ENCODE results near the gene BROX. TPM values are rescaled to one million over a fixed set of nuclear protein-coding genes. Genes with fewer than 3 reads are reported as not detected.

Gene BROX
- polyA plus RNA-seq, 1 donor (not counting 4 experiments of a cell fraction or from before 2014, with no cell fraction given) = 9.6 TPM

DNA sequence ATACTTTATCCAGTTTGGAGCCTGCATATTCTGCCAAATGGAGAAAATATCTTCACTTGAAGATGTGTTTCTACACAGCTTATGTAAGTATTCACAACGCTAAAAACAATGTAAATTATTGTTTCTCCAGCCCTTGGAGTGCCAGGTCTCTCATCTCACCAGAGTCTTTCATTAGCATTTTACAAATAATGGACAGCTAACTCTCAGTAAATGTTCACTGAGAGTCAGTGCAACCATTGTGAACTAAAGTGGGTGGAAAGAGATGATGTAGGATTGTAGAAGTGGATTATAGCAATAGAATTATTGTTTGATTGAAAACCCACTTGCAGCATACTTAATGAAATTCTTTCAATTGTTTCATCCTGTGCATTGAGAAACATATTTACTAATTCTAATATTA, 16.4 kb downstream of the BROX start:
- Histone ChIP-seq H3K9me1 (ENCODE audit: control insufficient read depth, extremely low read depth, insufficient read depth, low read length) (no peaks in the 10 kb centered on the region), H3K9me3 (ENCODE audit: control insufficient read depth, low read depth, low read length) (no peaks in the 10 kb centered on the region), H3K4me3 (ENCODE audit: control insufficient read depth in 2 of 3, extremely low read depth in 1 of 3, insufficient read depth in 2 of 3, low read depth in 1 of 3, low read length in 3 of 3) (no peak overlapping the region), H3K79me2 (ENCODE audit: control insufficient read depth, insufficient read depth, low read length) (no peaks in the 10 kb centered on the region), H3K4me2 (ENCODE audit: control insufficient read depth, extremely low read depth, insufficient read depth, low read depth, low read length) (no peak overlapping the region), H4K20me1 (ENCODE audit: control insufficient read depth, extremely low read depth, insufficient read depth, low read length) (no peaks in the 10 kb centered on the region), H3K36me3 (ENCODE audit: control insufficient read depth in 2 of 2, extremely low read depth in 1 of 2, insufficient read depth in 2 of 2, low read length in 2 of 2) (peaks cover 11 to 18% of the 10 kb centered on the region in 2 experiments), H3K27ac (ENCODE audit: control insufficient read depth, insufficient read depth, low read length) (no peak overlapping the region), H2AFZ (ENCODE audit: control insufficient read depth, low read length) (no peak overlapping the region), H3K9ac (ENCODE audit: control insufficient read depth, extremely low read depth, insufficient read depth, low read length) (no peak overlapping the region), H3K4me1 (ENCODE audit: control insufficient read depth, extremely low read depth, insufficient read depth, low read length) (no peaks in the 10 kb centered on the region), H3K27me3 (ENCODE audit: control insufficient read depth, extremely low read depth, insufficient read depth, low read length) (no peaks in the 10 kb centered on the region)
- FAIRE-seq = no peak
- DNase-seq (ENCODE audit: low read depth, low spot score) = no peak
- dilution Hi-C loops (cut with MboI; ENCODE audit: extremely low pct_ligation_motif_present, low sequenced_read_pairs) = no loop called here
- TF ChIP-seq, protein P1, sequence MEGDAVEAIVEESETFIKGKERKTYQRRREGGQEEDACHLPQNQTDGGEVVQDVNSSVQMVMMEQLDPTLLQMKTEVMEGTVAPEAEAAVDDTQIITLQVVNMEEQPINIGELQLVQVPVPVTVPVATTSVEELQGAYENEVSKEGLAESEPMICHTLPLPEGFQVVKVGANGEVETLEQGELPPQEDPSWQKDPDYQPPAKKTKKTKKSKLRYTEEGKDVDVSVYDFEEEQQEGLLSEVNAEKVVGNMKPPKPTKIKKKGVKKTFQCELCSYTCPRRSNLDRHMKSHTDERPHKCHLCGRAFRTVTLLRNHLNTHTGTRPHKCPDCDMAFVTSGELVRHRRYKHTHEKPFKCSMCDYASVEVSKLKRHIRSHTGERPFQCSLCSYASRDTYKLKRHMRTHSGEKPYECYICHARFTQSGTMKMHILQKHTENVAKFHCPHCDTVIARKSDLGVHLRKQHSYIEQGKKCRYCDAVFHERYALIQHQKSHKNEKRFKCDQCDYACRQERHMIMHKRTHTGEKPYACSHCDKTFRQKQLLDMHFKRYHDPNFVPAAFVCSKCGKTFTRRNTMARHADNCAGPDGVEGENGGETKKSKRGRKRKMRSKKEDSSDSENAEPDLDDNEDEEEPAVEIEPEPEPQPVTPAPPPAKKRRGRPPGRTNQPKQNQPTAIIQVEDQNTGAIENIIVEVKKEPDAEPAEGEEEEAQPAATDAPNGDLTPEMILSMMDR (optimal IDR thresholded peaks at IDR 0.05 in 1 of 3, IDR thresholded peaks at IDR 0.05 in 1 of 3, conservative IDR thresholded peaks at IDR 0.05 in 1 of 3; ENCODE audit: extremely low read depth in 1 of 3, insufficient read depth in 2 of 3, low read length in 3 of 3) = no peak
- TF ChIP-seq EZH2 (IDR thresholded peaks at IDR 0.05; ENCODE audit: low read length) = no peak

DNA sequence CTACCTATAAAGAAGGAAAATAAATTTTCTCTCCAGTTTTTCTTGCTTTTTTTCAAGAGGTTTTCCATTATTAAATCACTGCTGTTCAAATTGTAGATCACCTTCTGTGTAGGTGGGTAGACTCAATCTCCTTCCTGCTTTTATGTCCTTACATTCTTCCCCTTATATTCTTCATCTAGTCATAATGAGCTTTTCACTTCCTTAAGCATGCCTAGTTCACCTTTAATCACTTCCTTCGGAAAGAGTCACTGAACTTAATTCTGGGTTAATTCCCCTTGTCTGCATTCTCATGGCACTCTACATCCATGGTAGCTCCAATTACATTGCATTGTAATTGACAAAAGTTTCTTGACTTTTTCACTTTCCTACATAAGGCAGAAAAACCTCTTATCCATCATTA, 18.5 kb downstream of the BROX start:
- no peak overlapping the region for H3K27ac ChIP-seq (ENCODE audit: control insufficient read depth, insufficient read depth, low read length)
- no peaks in the 10 kb centered on the region for H3K9me1 ChIP-seq (ENCODE audit: control insufficient read depth, extremely low read depth, insufficient read depth, low read length)
- no peak for DNase-seq (ENCODE audit: low read depth, low spot score)
- dilution Hi-C loops (cut with MboI; ENCODE audit: extremely low pct_ligation_motif_present, low sequenced_read_pairs) = no loop called here
- H3K9ac ChIP-seq (ENCODE audit: control insufficient read depth, extremely low read depth, insufficient read depth, low read length) = no peak overlapping the region
- no peaks in the 10 kb centered on the region for H3K4me1 ChIP-seq (ENCODE audit: control insufficient read depth, extremely low read depth, insufficient read depth, low read length)
- peaks cover 9 to 18% of the 10 kb centered on the region in 2 experiments for H3K36me3 ChIP-seq (ENCODE audit: control insufficient read depth in 2 of 2, extremely low read depth in 1 of 2, insufficient read depth in 2 of 2, low read length in 2 of 2)
- no peaks in the 10 kb centered on the region for H3K27me3 ChIP-seq (ENCODE audit: control insufficient read depth, extremely low read depth, insufficient read depth, low read length)
- no peak overlapping the region for H3K4me2 ChIP-seq (ENCODE audit: control insufficient read depth, extremely low read depth, insufficient read depth, low read depth, low read length)
- no peak for FAIRE-seq
- no peak overlapping the region for H3K4me3 ChIP-seq (ENCODE audit: control insufficient read depth in 2 of 3, extremely low read depth in 1 of 3, insufficient read depth in 2 of 3, low read depth in 1 of 3, low read length in 3 of 3)
- H3K9me3 ChIP-seq (ENCODE audit: control insufficient read depth, low read depth, low read length) = no peaks in the 10 kb centered on the region
- no peaks in the 10 kb centered on the region for H3K79me2 ChIP-seq (ENCODE audit: control insufficient read depth, insufficient read depth, low read length)
- H2AFZ ChIP-seq (ENCODE audit: control insufficient read depth, low read length) = no peak overlapping the region
- no peaks in the 10 kb centered on the region for H4K20me1 ChIP-seq (ENCODE audit: control insufficient read depth, extremely low read depth, insufficient read depth, low read length)
- TF ChIP-seq EZH2 (IDR thresholded peaks at IDR 0.05; ENCODE audit: low read length) = no peak
- TF ChIP-seq, protein P1 (optimal IDR thresholded peaks at IDR 0.05 in 1 of 3, IDR thresholded peaks at IDR 0.05 in 1 of 3, conservative IDR thresholded peaks at IDR 0.05 in 1 of 3; ENCODE audit: extremely low read depth in 1 of 3, insufficient read depth in 2 of 3, low read length in 3 of 3) = no peak

Data from keratinocyte (primary cell).